Cortex of kidney (tissue), 1 donor: ENCODE data around the gene GRPEL2.

Experiments used
- DNase-seq: peaks from one replicate; lab custom pipeline; 2025; lab: John Stamatoyannopoulos, UW

The GRPEL2 gene

DNA sequence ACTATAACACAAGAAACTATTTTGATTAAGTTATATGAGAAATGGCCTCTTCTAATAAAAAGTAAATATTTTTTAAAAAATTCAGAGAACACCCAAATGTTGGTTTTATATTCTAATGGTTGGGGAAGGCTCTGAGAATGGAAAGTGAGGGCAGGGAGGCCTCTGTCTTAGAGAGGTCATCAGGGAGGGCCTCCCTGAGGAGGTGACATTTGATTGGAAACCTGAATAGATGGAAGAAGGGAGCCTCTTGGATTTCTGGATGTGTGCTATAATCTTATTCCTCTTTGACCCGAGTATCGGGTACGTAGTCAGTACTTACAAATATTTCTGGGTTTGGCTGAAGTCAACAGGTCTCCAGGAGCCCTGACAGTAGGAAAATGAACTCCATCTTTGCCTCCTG is 26.1 kb upstream of the GRPEL2 start:
- no peak for DNase-seq

GRCh38 chr5:149320791-149321330 is 24.4 kb upstream of the GRPEL2 start:
- peak; percentile 13 for DNase-seq

DNA sequence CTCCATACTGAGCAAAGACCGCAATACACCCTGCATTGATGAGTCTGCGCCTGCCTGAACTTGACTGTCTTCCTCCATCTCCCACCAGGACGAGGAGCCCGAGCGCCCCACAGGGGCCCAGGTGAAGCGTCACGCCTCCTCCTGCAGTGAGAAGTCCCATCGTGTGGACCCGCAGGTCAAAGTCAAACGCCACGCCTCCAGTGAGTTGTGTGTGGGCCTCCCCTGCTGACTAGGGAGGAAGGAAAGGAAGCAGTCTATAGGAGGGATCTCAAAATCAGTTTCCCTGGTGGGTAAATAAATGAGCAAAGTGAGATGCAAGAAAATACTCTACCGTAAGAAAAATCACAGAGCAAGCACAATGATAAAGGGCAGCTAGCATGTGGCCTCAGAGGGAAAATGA is 22.8 kb upstream of the GRPEL2 start:
- DNase-seq = no peak

GRCh38 chr5:149323210-149323609 is 22.1 kb upstream of the GRPEL2 start:
- no peak for DNase-seq

GRCh38 chr5:149323621-149324205 is 21.6 kb upstream of the GRPEL2 start:
- DNase-seq = no peak

DNA sequence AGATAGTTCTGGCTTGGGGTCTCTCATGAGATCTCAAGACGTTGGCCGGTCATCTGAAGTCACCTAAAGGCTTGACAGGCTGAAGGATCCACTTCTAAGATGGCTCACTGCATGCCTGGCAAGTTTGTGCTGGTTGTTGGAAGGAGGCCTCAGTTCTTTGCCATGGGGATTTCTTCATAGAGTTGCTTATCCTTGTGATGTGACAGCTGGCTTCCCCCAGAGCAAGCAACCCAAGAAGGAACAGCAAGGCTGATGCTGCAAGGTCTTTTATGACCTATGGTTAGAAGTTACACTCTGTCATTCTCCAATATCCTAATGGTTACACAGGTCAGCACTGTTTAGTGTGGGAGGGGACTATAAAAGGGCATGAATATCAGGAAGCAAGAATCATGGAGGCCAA is 20.7 kb upstream of the GRPEL2 start:
- no peak for DNase-seq

DNA sequence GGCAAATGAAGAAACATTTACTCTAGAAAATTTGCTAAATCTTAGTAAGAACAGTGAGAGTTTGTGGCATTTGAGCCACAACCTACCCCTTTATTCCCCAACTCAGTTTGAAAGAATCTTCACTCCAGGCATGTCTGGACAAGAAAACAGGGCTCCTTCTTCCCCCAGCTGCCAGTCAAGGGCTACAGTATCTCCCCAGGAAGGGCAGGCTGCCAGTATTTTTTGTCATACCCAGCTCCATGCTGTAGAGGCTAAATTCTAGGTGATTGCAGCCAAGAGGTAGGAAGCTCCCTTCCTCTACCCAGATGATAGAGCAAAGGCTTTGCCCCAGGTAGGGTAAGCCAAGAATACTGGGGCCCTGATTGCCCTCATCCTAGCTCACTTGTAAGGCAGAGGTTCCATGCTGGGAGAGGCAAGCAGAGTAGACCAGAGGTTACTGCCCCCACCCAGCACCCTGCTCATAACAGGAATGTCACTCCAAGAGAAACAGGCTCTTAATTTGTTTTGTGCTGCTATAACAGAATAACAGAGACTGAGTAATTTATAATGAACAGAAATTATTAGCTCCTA is 20.0 kb upstream of the GRPEL2 start:
- DNase-seq = no peak

DNA sequence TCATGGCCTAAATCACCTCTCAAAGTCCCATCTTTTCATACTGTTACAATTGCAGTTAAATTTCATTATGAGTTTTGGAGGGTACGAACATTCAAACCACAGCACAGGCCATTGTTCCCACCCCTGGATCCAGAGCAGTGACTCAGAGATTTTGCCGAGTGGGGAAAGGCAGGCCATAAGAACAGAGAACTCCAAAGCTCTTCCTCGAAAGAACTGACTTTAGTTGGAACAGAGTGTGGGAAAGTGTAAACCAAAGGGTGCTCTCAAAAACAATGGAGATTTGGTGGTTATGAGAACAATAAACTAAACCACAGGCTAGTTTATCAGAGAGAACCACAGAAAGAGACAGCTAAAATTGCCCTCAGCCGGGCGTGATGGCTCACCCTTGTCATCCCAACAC is 19.4 kb upstream of the GRPEL2 start:
- no peak for DNase-seq

GRCh38 chr5:149326611-149327010 is 18.7 kb upstream of the GRPEL2 start:
- no peak for DNase-seq

- DNase-seq = no peak
These were observed 17.1 kb upstream of the GRPEL2 start for GRCh38 chr5:149328177-149328576.

DNA sequence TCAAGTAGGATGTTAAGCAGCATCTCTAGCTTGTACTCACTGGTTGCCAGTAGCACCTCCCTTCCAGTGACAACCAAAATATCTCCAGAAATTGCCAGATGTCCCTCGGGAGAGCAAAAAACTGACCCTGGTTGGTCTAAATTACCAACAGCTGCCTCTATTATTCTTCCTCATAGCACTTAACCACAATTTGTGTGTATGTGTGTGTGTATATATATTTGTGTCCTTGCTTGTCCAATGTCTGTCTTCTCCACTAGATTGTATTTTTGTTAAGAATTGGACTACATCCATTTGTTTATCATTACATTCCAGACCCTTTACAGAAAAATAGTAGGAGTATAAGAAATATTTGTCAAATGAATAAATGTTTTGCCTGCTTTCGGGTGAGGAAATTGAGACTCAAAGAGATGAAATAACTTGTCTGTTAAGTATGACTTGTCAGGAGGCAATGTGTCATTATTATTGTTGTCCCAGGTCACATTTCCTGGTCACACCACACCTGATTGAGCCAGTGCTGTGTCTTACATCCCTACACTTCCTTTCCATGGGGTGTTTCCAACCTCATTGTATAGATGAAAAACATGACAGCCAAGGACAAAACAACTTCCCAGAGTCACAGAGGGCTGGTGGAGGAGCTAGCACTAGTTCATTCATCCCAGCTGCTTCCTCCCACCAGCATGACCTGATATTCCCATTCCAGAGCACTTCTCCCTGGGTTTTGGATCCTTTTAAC is 11.4 kb upstream of the GRPEL2 start:
- DNase-seq = no peak

DNA sequence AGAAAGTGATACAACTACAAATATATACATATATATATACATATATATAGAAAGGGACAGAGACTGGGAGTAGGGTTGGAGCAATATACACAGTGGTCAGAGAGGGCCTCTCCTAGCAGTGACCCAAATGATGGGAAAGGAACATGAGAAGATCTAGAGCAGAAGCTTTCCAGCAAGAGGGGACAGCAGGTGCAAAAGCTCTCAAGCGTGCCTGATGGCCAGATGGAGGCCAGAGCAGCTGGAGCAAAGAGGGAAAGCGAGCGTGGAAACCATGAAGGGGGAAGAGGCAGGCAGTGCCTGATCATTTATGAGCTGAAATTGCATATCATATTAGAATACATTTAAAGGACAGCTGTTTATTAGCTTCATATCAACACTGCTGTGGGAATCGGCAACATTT is 7.6 kb upstream of the GRPEL2 start:
- DNase-seq = no peak

DNA sequence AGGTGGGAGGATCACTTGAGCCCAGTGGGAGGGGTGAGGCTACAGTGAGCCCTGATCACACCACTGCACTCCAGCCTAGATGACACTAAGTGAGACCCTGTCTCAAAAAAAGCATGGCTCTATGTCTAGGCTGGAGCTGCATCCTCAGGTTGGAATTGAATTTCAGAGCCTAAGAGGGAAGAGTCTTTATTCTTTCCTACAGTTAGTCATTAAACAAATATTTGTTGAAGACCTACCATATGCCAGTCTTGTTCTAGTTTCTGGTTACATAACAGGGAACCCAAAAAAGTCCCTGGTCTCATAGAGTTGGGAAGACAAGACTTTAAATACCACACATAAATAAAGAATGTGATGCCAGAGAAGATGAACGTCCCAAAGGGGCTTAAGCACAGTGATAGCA is 6.9 kb upstream of the GRPEL2 start:
- DNase-seq = no peak

- DNase-seq = no peak
These were observed 4.4 kb upstream of the GRPEL2 start for GRCh38 chr5:149340920-149341319.

GRCh38 chr5:149341876-149342275 is 3.4 kb upstream of the GRPEL2 start:
- DNase-seq = no peak

DNA sequence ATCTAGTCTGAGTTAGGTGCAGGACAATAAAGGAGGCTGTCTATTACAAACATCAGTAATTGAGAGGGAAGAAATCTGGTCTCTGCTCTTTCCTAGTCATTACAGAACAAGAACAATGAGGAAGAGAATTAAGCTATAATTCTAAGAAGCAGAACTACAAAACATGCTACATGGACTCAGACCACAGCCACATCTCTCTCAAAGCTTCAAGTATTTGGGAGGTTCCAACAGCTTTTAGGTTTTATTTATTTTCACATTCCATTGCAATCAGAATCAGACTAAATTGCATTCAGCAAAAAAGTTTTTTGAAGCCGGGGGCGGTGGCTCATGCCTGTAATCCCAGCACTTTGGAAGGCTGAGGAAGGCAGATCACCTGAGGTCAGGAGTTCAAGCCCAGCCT is 1.1 kb upstream of the GRPEL2 start:
- DNase-seq = no peak

DNA sequence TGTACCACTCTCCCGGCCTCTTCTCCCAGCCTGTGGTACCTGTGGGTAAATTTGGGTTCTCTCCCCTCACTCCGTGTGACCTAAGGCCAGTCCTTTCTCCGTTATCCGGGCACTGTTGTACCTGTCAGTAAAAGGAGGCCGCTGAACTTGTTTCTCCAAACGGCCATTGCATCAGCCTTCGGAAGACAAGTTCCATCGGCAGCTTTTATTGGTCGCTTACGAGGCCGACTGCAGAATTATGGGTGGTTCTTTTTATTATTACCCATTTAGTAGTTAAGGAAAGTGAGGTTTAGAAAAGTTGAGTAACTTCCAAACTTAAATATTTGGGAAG is 558 bp downstream of the GRPEL2 start:
- DNase-seq = no peak

DNA sequence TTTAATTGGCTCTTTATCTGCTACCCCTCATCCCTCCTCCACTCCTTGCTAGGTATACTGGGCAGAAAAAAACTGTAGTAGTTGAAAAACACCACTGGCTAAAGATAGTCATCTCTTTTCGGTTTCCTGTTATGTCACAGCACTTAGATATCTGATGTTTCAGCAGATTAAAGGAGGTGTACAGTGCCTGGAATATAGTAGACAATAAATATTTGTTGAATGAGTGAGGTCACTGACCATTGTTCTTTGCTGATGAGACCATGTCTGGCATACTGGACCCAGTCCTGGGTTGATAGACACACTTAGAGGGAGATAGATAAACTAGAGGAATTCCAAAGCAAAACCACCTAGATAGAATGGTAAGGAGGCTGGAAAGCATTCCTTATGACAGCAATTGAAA is 3.2 kb downstream of the GRPEL2 start:
- DNase-seq = no peak

DNA sequence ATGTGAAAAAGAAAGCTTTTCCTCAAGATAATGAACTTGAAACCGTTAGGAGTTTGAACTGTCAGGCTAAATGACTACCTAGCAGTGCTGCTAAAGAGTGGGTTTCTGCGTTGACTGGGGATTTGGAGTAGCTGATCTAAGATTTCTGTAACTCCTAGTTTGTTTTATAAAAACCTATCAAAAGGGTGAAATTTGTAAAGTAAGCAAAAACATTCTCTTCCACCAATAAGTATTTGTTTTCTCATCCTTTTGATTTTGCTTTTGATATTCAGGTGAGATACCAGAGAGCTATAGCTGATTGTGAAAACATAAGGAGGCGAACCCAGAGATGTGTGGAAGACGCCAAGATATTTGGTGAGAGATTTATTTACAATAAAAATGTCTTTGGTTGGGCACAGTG is 4.1 kb downstream of the GRPEL2 start:
- DNase-seq = no peak

GRCh38 chr5:149352169-149352568 is 6.9 kb downstream of the GRPEL2 start:
- no peak for DNase-seq

DNA sequence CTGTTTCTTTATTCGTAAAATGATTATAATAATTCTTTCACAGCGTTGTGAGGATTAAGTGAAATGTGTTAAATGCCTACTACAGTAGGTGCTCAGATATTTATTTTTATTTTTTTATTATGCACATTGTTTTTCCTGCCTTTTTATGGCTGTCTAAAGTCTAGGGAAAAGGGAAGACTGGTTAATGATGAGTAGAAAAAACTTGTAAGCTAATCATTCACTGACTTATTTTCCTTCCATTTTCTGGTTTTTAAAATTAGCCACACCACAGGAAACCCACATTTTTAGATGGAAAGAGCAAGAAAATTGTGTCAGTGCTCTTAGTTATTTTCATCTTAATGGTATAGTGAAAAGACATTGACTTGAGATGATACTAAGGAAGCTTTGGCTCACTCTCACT is 8.6 kb downstream of the GRPEL2 start:
- DNase-seq = no peak

GRCh38 chr5:149355688-149356087 is 10.4 kb downstream of the GRPEL2 start:
- no peak for DNase-seq

DNA sequence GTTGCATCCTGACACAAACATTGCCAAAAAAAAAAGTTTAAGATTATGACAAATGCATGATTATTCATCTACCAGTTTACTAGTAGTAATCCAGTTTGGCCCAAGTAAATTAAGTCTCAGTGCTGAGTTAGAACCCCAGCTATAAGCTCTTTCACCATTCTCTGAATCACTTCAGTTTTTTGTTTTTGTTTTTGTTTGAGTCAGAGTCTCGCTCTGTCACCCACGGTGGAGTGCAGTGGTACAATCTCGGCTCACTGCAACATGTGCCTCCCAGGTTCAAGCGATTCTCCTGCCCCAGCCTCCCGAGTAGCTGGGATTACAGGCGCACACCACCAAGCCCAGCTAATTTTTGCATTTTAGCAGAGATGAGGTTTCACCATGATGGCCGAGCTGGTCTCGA is 11.1 kb downstream of the GRPEL2 start:
- no peak for DNase-seq
